GM12878 (cell line): ENCODE measurements around the gene TPGS2. TPM values are rescaled to one million over a fixed set of nuclear protein-coding genes. Genes with fewer than 3 reads are reported as not detected.
"Not testable (repeated sequence)": the region's sequence is repeated elsewhere in the genome, so short reads cannot be mapped to it uniquely, and the experiment has no call there.

Source experiments
- ATAC-seq: fragments of 200-7000 bp; cut with Tn5 transposase; 3 replicates; pipeline ENCODE4 v1.9.1; 2020; ENCODE audit warnings: mild to moderate bottlenecking, moderate library complexity
- BruUV-seq: library from RNA; stranded (reverse); fragments of 400-500 nt; replicated peaks from 2 replicates; lab custom pipeline; 2021; lab: Mats Ljungman, UMichigan
- CTCF ChIA-PET: fragments of 300-600 bp; sonication (Branson Sonifier 250); formaldehyde crosslinking; extraction: SDS; loops from one replicate; lab custom pipeline; 2021; ENCODE audit warnings: inconsistent platforms; lab: Yijun Ruan, JAX
- POLR2A ChIA-PET: fragments of 350-600 bp; formaldehyde crosslinking; extraction: SDS; loops from one replicate; lab custom pipeline; 2021; ENCODE audit warnings: inconsistent platforms; lab: Charles Lee
- RAD21 ChIA-PET: fragments of 300-600 bp; sonication (Branson Sonifier 250); formaldehyde crosslinking; loops from one replicate; lab custom pipeline; 2023; ENCODE audit warnings: antibody characterized with exemption; ENCODE audit not compliant: unreplicated experiment; lab: Charles Lee
- SMC1A ChIA-PET: fragments of 300-600 bp; sonication (Branson Sonifier 250); formaldehyde crosslinking; loops from one replicate; lab custom pipeline; 2023; ENCODE audit not compliant: unreplicated experiment, uncharacterized antibody; lab: Charles Lee
- DNase-seq: peaks from one replicate; pipeline ENCODE4 v3.0.0-alpha.2; 2011; ENCODE audit warnings: low read depth, low spot score
- FAIRE-seq: peaks from 3 replicates; lab custom pipeline; 2011; peaks lifted over from hg19 to GRCh38; lab: Jason Lieb, UNC
- H2AFZ ChIP-seq: 2 replicates; pipeline ENCODE4 v1.6.0; 2011; ENCODE audit warnings: low read depth, low read length, control low read depth; ENCODE audit not compliant: control insufficient read depth
- H3K27ac ChIP-seq: 2 replicates; pipeline ENCODE4 v1.5.1; 2011; ENCODE audit warnings: control low read depth; ENCODE audit not compliant: control insufficient read depth, insufficient read depth
- H3K27me3 ChIP-seq, 2 experiments: replicated peaks in 1 of 2; 2 replicates each; pipeline versions ENCODE4 v1.6.0 to v1.6.1; 2011; ENCODE audit warnings: low read length in 1 of 2; ENCODE audit not compliant: control insufficient read depth in 2 of 2, insufficient read depth in 2 of 2
- H3K36me3 ChIP-seq, 2 experiments: 2 replicates each; pipeline ENCODE4 v1.5.1; 2011; ENCODE audit warnings: low read length in 1 of 2; ENCODE audit not compliant: control insufficient read depth in 2 of 2, insufficient read depth in 2 of 2
- H3K4me1 ChIP-seq: 2 replicates; pipeline ENCODE4 v1.6.1; 2011; ENCODE audit warnings: mild to moderate bottlenecking, low read length, moderate library complexity, mixed read lengths; ENCODE audit not compliant: control insufficient read depth, insufficient read depth
- H3K4me2 ChIP-seq: 2 replicates; pipeline ENCODE4 v1.6.0; 2011; ENCODE audit warnings: control low read depth; ENCODE audit not compliant: control insufficient read depth, insufficient read depth
- H3K4me3 ChIP-seq: fragments of 200-600 bp; sonication (generic); 2 replicates; pipeline ENCODE4 v1.5.1; 2016
- H3K79me2 ChIP-seq: 2 replicates; pipeline ENCODE4 v1.6.0; 2011; ENCODE audit warnings: low read length; ENCODE audit not compliant: control insufficient read depth, insufficient read depth
- H3K9ac ChIP-seq: 2 replicates; pipeline ENCODE4 v1.8.0; 2011; ENCODE audit warnings: low read length, control low read depth, mixed read lengths; ENCODE audit not compliant: control insufficient read depth, insufficient read depth
- H3K9me3 ChIP-seq: replicated peaks from 3 replicates; pipeline ENCODE4 v1.5.1; 2011; ENCODE audit warnings: mild to moderate bottlenecking, low read length; ENCODE audit not compliant: control insufficient read depth, insufficient read depth
- H4K20me1 ChIP-seq: 2 replicates; pipeline ENCODE4 v1.6.0; 2011; ENCODE audit not compliant: control insufficient read depth, insufficient read depth
- BCL11A ChIP-seq: IDR thresholded peaks from 2 replicates; pipeline ENCODE4 v1.6.1; 2011; ENCODE audit warnings: low read depth, low read length
- CREM ChIP-seq: IDR thresholded peaks from 2 replicates; pipeline ENCODE4 v1.6.1; 2014; ENCODE audit warnings: antibody characterized with exemption, low read depth
- MYB ChIP-seq: fragments of 150-350 bp; IDR thresholded peaks from 2 replicates; pipeline ENCODE4 v1.6.1; 2014; ENCODE audit warnings: mild to moderate bottlenecking, low read depth, low read length, borderline replicate concordance
- NFYB ChIP-seq: IDR thresholded peaks from 2 replicates; pipeline ENCODE4 v1.6.1; 2011; ENCODE audit warnings: low read depth, mild to moderate bottlenecking, low read length, improper control_type of control experiment, moderate library complexity; ENCODE audit not compliant: insufficient read depth
- NR2C1 ChIP-seq: fragments of 450-650 bp; IDR thresholded peaks from 2 replicates; pipeline ENCODE4 v1.6.1; 2017; ENCODE audit warnings: antibody characterized with exemption, mild to moderate bottlenecking, moderate library complexity
- RBBP5 ChIP-seq: fragments of 200-600 bp; sonication (generic); conservative IDR thresholded peaks from 2 replicates; pipeline ENCODE4 v1.6.1; 2016
- RUNX3 ChIP-seq: IDR thresholded peaks from 2 replicates; pipeline ENCODE4 v1.6.1; 2012; ENCODE audit warnings: low read length, inconsistent platforms
- SMARCA5 ChIP-seq: fragments of 450-650 bp; IDR thresholded peaks from 2 replicates; pipeline ENCODE4 v1.6.1; 2017; ENCODE audit warnings: mild to moderate bottlenecking
- SMC3 ChIP-seq: IDR thresholded peaks from 2 replicates; pipeline ENCODE4 v1.6.1; 2011; ENCODE audit warnings: low read length, improper control_type of control experiment, borderline replicate concordance
- SUPT20H ChIP-seq: IDR thresholded peaks from 2 replicates; pipeline ENCODE4 v1.6.1; 2011; ENCODE audit warnings: low read depth, mild to moderate bottlenecking, low read length, moderate library complexity, borderline replicate concordance; ENCODE audit not compliant: control insufficient read depth
- TBL1XR1 ChIP-seq: IDR thresholded peaks from 2 replicates; pipeline ENCODE4 v1.6.1; 2012; ENCODE audit warnings: low read depth, low read length, improper control_type of control experiment
- ZBTB40 ChIP-seq: fragments of 450-650 bp; IDR thresholded peaks from 2 replicates; pipeline ENCODE4 v1.6.1; 2016; ENCODE audit warnings: mild to moderate bottlenecking, moderate library complexity, borderline replicate concordance
- ZNF384 ChIP-seq: IDR thresholded peaks from 2 replicates; pipeline ENCODE4 v1.6.1; 2012; ENCODE audit warnings: low read depth, mild to moderate bottlenecking, low read length, improper control_type of control experiment, borderline replicate concordance
- WGBS: methylation state at CpG from one replicate; pipeline ENCODE4 v1.1.6; 2016; ENCODE audit warnings: low lambda C conversion rate; ENCODE audit not compliant: insufficient replicate concordance, insufficient coverage; ENCODE audit errors: missing lambda C conversion rate; 5-methylcytosine and 5-hydroxymethylcytosine counted together
- in situ Hi-C: fragments of 300-500 bp; cut with MboI; formaldehyde crosslinking; loops from 9 replicates; pipeline ENCODE4 v1.14.3; 2018; ENCODE audit warnings: mixed read lengths
- intact Hi-C: fragments of 100-400 bp; cut with micrococcal nuclease; formaldehyde crosslinking; loops from one replicate; pipeline ENCODE4 v1.14.2; 2022; ENCODE audit not compliant: unreplicated experiment
- polyA plus RNA-seq, 11 experiments: library from polyadenylated mRNA; depleted of rRNA in 4 of 11; unstranded in 6 of 11; stranded (reverse) in 5 of 11; fragments of >200 nt; fragmentation: Nextera tagmentation in 4 of 11; fragmentation: Illumina TruSeq in 1 of 11; extraction: Ambion mirVana in 4 of 11; extraction: Trizol in 1 of 11; gene quantifications; 1 replicate in 1 of 11; 2 replicates in 10 of 11; pipeline versions ENCODE4 v1.2.1 to v1.2.3, GENCODE V29; 2011 to 2016; ENCODE audit warnings: inconsistent platforms in 2 of 11, missing spikeins in 2 of 11, low read depth in 1 of 11
- total RNA-seq, 4 experiments: library from RNA; depleted of rRNA in 3 of 4; stranded (reverse); fragments of >200 nt in 3 of 4; fragmentation: Illumina TruSeq in 1 of 4; extraction: Trizol in 1 of 4; gene quantifications; 2 replicates each; pipeline versions ENCODE4 v1.2.1 to v1.2.3, GENCODE V29; 2013 to 2021

TPGS2 gene
- total and polyA plus RNA-seq, 10 of the 15 experiments (the other 5 are each of a cell fraction or from before 2014, with no cell fraction given): 39.8 to 181 (median 88.9) TPM

DNA sequence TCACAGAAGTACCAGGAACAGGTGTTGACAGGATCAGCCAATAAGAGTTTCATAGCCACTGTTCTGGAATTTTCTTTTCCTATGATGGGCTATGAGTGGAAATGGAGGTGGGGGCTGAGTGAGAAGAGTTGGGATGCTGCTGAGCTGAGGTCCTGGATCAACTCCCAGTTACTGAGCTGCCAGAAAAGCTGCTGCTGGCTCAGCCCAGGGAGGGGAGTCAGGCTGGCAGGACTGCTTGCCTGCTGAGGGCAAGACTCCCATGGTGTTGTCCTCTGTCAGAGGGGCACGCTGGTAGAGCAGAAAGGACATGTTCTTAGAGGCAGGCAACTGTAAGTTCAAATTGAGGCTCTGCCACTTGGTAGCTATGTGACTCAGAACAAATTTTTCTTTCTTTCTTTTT lies 11.8 kb downstream of the TPGS2 start (continued):
- TF ChIP-seq ZNF384: no peak
- no peak for TF ChIP-seq NFYB

GRCh38 chr18:36816096-36816495 lies 12.7 kb downstream of the TPGS2 start:
- intact Hi-C loops, RAD21 ChIA-PET, SMC1A ChIA-PET, ATAC-seq, FAIRE-seq, H3K27ac ChIP-seq, H3K4me3 ChIP-seq, H3K36me3 ChIP-seq, H3K79me2 ChIP-seq, H2AFZ ChIP-seq, DNase-seq, H3K27me3 ChIP-seq, H3K9me3 ChIP-seq, BruUV-seq, H3K9ac ChIP-seq, H3K4me1 ChIP-seq, H4K20me1 ChIP-seq, H3K4me2 ChIP-seq: not testable (repeated sequence)
- CTCF ChIA-PET: interaction anchor here (1.2 kb wide), 1 partner anchor 12 kb away, joined by 3 read pairs; no protein-coding TSS in a partner anchor
- POLR2A ChIA-PET: interaction anchor here (0.5 kb wide), 1 partner anchor 67 kb away, joined by 3 read pairs; no protein-coding TSS in a partner anchor
- in situ Hi-C loops: loop anchor here (25.0 kb wide), 1 partner anchor 1229 kb away; the partner anchor contains the start of gene GALNT1

- no peaks in the 10 kb centered on the region for H3K9me3 ChIP-seq
- in situ Hi-C loops (loop anchor here (25.0 kb wide), 1 partner anchor 1228 kb away; the partner anchor contains the start of gene GALNT1), intact Hi-C loops (no loop called here)
- no peaks in the 10 kb centered on the region for H4K20me1 ChIP-seq
- no TSS peak for BruUV-seq
- ChIA-PET RAD21 (no interaction called here), POLR2A (no interaction called here), CTCF (interaction anchor here (0.6 to 1.6 kb wide), 2 partner anchors 127 to 716 kb away, joined by 4 to 5 read pairs; no protein-coding TSS in a partner anchor), SMC1A (interaction anchor here (0.7 kb wide), 1 partner anchor 127 kb away, joined by 3 read pairs; no protein-coding TSS in a partner anchor)
- H3K36me3 ChIP-seq: peaks cover 5 to 6% of the 10 kb centered on the region in 2 experiments; a peak in 3 of 4 replicates
- H3K4me1 ChIP-seq: no peaks in the 10 kb centered on the region; the same call in 1 of the 2 replicates
- no peak overlapping the region for H2AFZ ChIP-seq
- no peaks in the 10 kb centered on the region for H3K27me3 ChIP-seq
- ATAC-seq: no peak
- H3K9ac ChIP-seq: no peak overlapping the region
- no peak for DNase-seq
- H3K4me2 ChIP-seq: no peak overlapping the region
- WGBS: 45% methylated on average over 1 of the region's 1 CpG
- no peaks in the 10 kb centered on the region for H3K79me2 ChIP-seq
- H3K27ac ChIP-seq: no peak overlapping the region
- FAIRE-seq: no peak
- no peak overlapping the region for H3K4me3 ChIP-seq
- TF ChIP-seq BCL11A: no peak
- no peak for TF ChIP-seq RBBP5
- TF ChIP-seq SUPT20H: no peak
- TF ChIP-seq SMC3: no peak
- TF ChIP-seq NR2C1: no peak
- no peak for TF ChIP-seq MYB
- no peak for TF ChIP-seq SMARCA5
- TF ChIP-seq TBL1XR1: no peak
- no peak for TF ChIP-seq CREM
- no peak for TF ChIP-seq RUNX3
- TF ChIP-seq ZBTB40: no peak
Measured at GRCh38 chr18:36814994-36815393, 13.8 kb downstream of the TPGS2 start.
